ENCODE measurements around the gene CLCN3. TPM values are rescaled to one million over a fixed set of nuclear protein-coding genes. Genes with fewer than 3 reads are reported as not detected.
"Not testable (repeated sequence)": the region's sequence is repeated elsewhere in the genome, so short reads cannot be mapped to it uniquely, and the experiment has no call there.

Gene CLCN3
- total and polyA plus RNA-seq, 2 of the 13 experiments (the other 11 are each of a cell fraction or from before 2014, with no cell fraction given), result 13.6 to 23.7 TPM

DNA sequence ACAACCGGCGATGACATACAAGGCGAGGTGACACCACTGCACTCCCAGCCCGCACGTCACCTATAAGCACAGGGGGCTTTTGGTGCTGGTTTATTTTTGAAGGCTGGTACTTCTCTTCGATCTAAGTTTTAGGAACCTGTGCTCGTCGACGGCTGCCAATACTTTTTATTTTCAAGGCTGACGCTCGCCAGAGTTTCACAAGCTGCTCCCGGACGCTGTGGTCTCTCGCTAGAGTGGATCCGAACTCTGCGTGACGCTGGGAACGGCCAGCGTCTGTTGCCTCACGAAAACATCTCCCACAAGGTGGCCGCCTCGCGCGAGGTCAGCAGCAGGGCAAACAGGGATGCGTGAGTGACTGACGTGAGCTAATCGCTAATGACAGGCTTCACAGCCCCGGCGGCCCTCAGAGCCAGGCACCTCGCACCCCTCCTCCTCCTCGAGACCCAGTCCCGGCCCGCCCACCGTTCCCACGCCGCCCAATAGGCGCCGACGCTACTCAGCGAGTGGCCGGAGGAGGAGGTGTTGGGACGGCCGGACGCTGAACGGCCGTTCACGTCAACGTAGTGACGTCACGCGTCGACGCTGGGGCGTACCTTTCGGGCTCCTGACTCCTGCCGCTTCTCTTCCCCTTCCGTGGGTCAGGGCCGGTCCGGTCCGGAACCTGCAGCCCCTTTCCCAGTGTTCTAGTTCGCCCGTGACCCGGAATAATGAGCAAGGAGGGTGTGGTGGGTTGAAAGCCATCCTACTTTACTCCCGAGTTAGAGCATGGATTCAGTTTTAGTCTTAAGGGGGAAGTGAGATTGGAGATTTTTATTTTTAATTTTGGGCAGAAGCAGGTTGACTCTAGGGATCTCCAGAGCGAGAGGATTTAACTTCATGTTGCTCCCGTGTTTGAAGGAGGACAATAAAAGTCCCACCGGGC, at the start of gene CLCN3 (continued):
- TF ChIP-seq, protein P1, sequence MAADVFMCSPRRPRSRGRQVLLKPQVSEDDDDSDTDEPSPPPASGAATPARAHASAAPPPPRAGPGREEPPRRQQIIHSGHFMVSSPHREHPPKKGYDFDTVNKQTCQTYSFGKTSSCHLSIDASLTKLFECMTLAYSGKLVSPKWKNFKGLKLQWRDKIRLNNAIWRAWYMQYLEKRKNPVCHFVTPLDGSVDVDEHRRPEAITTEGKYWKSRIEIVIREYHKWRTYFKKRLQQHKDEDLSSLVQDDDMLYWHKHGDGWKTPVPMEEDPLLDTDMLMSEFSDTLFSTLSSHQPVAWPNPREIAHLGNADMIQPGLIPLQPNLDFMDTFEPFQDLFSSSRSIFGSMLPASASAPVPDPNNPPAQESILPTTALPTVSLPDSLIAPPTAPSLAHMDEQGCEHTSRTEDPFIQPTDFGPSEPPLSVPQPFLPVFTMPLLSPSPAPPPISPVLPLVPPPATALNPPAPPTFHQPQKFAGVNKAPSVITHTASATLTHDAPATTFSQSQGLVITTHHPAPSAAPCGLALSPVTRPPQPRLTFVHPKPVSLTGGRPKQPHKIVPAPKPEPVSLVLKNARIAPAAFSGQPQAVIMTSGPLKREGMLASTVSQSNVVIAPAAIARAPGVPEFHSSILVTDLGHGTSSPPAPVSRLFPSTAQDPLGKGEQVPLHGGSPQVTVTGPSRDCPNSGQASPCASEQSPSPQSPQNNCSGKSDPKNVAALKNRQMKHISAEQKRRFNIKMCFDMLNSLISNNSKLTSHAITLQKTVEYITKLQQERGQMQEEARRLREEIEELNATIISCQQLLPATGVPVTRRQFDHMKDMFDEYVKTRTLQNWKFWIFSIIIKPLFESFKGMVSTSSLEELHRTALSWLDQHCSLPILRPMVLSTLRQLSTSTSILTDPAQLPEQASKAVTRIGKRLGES (CRISPR knock-in tag; IDR thresholded peaks at IDR 0.05; ENCODE audit: borderline replicate concordance), result no peak
- peak; percentile 87 for TF ChIP-seq RFX5 (IDR thresholded peaks at IDR 0.05; ENCODE audit: low read depth, low read length)
- TF ChIP-seq ZNF670 (CRISPR knock-in tag; IDR thresholded peaks at IDR 0.05; ENCODE audit: borderline replicate concordance), result peak; percentile 81; the same call in 1 of the 2 replicates

- DNase-seq (ENCODE audit: low spot score); BruUV-seq (replicated peaks); H3K79me2 ChIP-seq (ENCODE audit: insufficient read depth, low read length); intact Hi-C loops (cut with micrococcal nuclease; ENCODE audit: unreplicated experiment); H3K9ac ChIP-seq (ENCODE audit: insufficient read depth, low read depth, low read length); H3K4me3 ChIP-seq (replicated peaks in 1 of 3; ENCODE audit: insufficient read depth in 1 of 3, low read depth in 2 of 3, low read length in 3 of 3); H4K20me1 ChIP-seq (ENCODE audit: insufficient read depth, low read length); H2AFZ ChIP-seq (ENCODE audit: low read length); H3K4me1 ChIP-seq (ENCODE audit: insufficient read depth, low read length); CTCF ChIA-PET (ENCODE audit: low intra/inter-chr PET ratio, low total read pairs); H3K9me3 ChIP-seq (ENCODE audit: low read length); H3K27me3 ChIP-seq (ENCODE audit: control insufficient read depth in 1 of 2, insufficient read depth in 2 of 2, low read length in 2 of 2); ATAC-seq; in situ Hi-C loops (cut with HindIII; ENCODE audit: extremely low pct_ligation_motif_present, low pct_unique_long_range_greater_than_20kb); H3K27ac ChIP-seq (ENCODE audit: extremely low read length, insufficient read depth, low read length); FAIRE-seq; H3K36me3 ChIP-seq (replicated peaks in 1 of 2; ENCODE audit: control insufficient read depth in 1 of 2, insufficient read depth in 2 of 2, low read length in 2 of 2); POLR2A ChIA-PET; H3K4me2 ChIP-seq (ENCODE audit: low read depth, low read length): not testable (repeated sequence)
- 94% methylated on average over 2 of the region's 3 CpGs for WGBS (ENCODE audit: low lambda C conversion rate)
Measured at GRCh38 chr4:169571012-169571411, 49.4 kb upstream of the CLCN3 start.

All from HepG2 (cell line).